Measurements from ENCODE around the gene CRTC2. TPM values are rescaled to one million over a fixed set of nuclear protein-coding genes. Genes with fewer than 3 reads are reported as not detected.

Gene CRTC2
- total and polyA plus RNA-seq, 9 of the 15 experiments (the other 6 are each of a cell fraction or from before 2014, with no cell fraction given), result 2.7 to 26.4 (median 10.2) TPM

DNA sequence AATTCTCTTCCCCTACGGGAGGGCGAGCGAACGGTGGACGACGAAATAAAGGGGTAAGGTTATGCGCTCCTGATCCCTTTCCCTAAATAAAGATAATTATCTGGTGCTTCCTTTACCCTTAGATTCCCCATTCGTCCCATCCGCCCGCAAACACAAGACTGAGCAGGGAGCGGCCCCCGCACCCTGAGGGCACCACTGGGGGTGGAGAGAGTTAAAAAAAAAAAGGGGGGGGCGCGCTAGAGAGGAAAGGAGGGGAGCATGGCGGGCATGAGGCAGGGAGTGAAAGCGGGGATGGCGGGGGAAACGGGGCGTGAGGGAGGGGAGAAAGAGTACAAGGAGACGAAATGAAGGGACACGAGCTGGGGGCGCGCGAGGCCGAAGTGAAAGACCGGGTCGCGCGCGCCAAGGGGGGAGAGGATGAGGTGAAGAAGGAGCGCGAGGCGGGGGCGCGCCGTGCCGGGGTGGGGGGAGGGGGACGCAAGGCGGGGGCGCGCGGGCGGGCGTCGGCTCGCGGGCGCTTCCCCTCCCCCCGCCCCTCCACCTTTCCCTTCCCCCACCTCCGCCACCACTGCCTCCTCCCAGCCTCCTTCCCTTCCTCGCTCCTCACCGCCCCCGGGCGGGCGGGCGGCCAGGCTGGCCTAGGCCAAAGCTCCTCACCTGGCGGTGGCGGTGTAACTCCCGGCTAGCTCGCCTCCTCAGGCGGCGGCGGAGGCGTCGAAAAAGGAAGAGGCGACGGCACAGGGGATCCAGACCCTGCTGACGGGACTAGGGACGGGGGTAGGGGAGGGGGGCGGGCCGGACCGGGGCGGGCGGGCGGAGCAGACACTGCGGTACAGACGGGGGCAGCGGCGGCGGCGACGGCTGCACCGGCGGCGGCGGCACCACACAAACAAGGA, 36.1 kb downstream of the CRTC2 start (continued):
- TF ChIP-seq, protein P1, sequence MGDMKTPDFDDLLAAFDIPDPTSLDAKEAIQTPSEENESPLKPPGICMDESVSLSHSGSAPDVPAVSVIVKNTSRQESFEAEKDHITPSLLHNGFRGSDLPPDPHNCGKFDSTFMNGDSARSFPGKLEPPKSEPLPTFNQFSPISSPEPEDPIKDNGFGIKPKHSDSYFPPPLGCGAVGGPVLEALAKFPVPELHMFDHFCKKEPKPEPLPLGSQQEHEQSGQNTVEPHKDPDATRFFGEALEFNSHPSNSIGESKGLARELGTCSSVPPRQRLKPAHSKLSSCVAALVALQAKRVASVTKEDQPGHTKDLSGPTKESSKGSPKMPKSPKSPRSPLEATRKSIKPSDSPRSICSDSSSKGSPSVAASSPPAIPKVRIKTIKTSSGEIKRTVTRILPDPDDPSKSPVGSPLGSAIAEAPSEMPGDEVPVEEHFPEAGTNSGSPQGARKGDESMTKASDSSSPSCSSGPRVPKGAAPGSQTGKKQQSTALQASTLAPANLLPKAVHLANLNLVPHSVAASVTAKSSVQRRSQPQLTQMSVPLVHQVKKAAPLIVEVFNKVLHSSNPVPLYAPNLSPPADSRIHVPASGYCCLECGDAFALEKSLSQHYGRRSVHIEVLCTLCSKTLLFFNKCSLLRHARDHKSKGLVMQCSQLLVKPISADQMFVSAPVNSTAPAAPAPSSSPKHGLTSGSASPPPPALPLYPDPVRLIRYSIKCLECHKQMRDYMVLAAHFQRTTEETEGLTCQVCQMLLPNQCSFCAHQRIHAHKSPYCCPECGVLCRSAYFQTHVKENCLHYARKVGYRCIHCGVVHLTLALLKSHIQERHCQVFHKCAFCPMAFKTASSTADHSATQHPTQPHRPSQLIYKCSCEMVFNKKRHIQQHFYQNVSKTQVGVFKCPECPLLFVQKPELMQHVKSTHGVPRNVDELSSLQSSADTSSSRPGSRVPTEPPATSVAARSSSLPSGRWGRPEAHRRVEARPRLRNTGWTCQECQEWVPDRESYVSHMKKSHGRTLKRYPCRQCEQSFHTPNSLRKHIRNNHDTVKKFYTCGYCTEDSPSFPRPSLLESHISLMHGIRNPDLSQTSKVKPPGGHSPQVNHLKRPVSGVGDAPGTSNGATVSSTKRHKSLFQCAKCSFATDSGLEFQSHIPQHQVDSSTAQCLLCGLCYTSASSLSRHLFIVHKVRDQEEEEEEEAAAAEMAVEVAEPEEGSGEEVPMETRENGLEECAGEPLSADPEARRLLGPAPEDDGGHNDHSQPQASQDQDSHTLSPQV (IDR thresholded peaks at IDR 0.05), result no peak
- TF ChIP-seq LEF1 (IDR thresholded peaks at IDR 0.05) (no peak), MTF1 (CRISPR knock-in tag; IDR thresholded peaks at IDR 0.05; ENCODE audit: borderline replicate concordance) (no peak), SMAD4 (CRISPR knock-in tag; conservative IDR thresholded peaks at IDR 0.05) (peak; percentile 11; the same call in 1 of the 2 replicates), MXI1 (IDR thresholded peaks at IDR 0.05; ENCODE audit: low read depth, low read length) (no peak), FOSL1 (tag; conservative IDR thresholded peaks at IDR 0.05) (peak; percentile 11; the same call in 1 of the 2 replicates), TGIF2 (CRISPR knock-in tag; IDR thresholded peaks at IDR 0.05) (no peak)
- TF ChIP-seq, protein P2, sequence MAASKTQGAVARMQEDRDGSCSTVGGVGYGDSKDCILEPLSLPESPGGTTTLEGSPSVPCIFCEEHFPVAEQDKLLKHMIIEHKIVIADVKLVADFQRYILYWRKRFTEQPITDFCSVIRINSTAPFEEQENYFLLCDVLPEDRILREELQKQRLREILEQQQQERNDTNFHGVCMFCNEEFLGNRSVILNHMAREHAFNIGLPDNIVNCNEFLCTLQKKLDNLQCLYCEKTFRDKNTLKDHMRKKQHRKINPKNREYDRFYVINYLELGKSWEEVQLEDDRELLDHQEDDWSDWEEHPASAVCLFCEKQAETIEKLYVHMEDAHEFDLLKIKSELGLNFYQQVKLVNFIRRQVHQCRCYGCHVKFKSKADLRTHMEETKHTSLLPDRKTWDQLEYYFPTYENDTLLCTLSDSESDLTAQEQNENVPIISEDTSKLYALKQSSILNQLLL (CRISPR knock-in tag; IDR thresholded peaks at IDR 0.05; ENCODE audit: borderline replicate concordance), result no peak
- TF ChIP-seq, protein P3, sequence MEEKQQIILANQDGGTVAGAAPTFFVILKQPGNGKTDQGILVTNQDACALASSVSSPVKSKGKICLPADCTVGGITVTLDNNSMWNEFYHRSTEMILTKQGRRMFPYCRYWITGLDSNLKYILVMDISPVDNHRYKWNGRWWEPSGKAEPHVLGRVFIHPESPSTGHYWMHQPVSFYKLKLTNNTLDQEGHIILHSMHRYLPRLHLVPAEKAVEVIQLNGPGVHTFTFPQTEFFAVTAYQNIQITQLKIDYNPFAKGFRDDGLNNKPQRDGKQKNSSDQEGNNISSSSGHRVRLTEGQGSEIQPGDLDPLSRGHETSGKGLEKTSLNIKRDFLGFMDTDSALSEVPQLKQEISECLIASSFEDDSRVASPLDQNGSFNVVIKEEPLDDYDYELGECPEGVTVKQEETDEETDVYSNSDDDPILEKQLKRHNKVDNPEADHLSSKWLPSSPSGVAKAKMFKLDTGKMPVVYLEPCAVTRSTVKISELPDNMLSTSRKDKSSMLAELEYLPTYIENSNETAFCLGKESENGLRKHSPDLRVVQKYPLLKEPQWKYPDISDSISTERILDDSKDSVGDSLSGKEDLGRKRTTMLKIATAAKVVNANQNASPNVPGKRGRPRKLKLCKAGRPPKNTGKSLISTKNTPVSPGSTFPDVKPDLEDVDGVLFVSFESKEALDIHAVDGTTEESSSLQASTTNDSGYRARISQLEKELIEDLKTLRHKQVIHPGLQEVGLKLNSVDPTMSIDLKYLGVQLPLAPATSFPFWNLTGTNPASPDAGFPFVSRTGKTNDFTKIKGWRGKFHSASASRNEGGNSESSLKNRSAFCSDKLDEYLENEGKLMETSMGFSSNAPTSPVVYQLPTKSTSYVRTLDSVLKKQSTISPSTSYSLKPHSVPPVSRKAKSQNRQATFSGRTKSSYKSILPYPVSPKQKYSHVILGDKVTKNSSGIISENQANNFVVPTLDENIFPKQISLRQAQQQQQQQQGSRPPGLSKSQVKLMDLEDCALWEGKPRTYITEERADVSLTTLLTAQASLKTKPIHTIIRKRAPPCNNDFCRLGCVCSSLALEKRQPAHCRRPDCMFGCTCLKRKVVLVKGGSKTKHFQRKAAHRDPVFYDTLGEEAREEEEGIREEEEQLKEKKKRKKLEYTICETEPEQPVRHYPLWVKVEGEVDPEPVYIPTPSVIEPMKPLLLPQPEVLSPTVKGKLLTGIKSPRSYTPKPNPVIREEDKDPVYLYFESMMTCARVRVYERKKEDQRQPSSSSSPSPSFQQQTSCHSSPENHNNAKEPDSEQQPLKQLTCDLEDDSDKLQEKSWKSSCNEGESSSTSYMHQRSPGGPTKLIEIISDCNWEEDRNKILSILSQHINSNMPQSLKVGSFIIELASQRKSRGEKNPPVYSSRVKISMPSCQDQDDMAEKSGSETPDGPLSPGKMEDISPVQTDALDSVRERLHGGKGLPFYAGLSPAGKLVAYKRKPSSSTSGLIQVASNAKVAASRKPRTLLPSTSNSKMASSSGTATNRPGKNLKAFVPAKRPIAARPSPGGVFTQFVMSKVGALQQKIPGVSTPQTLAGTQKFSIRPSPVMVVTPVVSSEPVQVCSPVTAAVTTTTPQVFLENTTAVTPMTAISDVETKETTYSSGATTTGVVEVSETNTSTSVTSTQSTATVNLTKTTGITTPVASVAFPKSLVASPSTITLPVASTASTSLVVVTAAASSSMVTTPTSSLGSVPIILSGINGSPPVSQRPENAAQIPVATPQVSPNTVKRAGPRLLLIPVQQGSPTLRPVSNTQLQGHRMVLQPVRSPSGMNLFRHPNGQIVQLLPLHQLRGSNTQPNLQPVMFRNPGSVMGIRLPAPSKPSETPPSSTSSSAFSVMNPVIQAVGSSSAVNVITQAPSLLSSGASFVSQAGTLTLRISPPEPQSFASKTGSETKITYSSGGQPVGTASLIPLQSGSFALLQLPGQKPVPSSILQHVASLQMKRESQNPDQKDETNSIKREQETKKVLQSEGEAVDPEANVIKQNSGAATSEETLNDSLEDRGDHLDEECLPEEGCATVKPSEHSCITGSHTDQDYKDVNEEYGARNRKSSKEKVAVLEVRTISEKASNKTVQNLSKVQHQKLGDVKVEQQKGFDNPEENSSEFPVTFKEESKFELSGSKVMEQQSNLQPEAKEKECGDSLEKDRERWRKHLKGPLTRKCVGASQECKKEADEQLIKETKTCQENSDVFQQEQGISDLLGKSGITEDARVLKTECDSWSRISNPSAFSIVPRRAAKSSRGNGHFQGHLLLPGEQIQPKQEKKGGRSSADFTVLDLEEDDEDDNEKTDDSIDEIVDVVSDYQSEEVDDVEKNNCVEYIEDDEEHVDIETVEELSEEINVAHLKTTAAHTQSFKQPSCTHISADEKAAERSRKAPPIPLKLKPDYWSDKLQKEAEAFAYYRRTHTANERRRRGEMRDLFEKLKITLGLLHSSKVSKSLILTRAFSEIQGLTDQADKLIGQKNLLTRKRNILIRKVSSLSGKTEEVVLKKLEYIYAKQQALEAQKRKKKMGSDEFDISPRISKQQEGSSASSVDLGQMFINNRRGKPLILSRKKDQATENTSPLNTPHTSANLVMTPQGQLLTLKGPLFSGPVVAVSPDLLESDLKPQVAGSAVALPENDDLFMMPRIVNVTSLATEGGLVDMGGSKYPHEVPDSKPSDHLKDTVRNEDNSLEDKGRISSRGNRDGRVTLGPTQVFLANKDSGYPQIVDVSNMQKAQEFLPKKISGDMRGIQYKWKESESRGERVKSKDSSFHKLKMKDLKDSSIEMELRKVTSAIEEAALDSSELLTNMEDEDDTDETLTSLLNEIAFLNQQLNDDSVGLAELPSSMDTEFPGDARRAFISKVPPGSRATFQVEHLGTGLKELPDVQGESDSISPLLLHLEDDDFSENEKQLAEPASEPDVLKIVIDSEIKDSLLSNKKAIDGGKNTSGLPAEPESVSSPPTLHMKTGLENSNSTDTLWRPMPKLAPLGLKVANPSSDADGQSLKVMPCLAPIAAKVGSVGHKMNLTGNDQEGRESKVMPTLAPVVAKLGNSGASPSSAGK (IDR thresholded peaks at IDR 0.05), result peak; percentile 23; the same call in 1 of the 2 replicates

All from K562 (cell line).